GM21367 (cell line): Measurements from ENCODE around the gene EXOC6.

Experiments
- ATAC-seq: cut with Tn5 transposase; IDR thresholded peaks from one replicate; pipeline ENCODE4 v1.9.1; 2021; ENCODE audit not compliant: unreplicated experiment

The EXOC6 gene

DNA sequence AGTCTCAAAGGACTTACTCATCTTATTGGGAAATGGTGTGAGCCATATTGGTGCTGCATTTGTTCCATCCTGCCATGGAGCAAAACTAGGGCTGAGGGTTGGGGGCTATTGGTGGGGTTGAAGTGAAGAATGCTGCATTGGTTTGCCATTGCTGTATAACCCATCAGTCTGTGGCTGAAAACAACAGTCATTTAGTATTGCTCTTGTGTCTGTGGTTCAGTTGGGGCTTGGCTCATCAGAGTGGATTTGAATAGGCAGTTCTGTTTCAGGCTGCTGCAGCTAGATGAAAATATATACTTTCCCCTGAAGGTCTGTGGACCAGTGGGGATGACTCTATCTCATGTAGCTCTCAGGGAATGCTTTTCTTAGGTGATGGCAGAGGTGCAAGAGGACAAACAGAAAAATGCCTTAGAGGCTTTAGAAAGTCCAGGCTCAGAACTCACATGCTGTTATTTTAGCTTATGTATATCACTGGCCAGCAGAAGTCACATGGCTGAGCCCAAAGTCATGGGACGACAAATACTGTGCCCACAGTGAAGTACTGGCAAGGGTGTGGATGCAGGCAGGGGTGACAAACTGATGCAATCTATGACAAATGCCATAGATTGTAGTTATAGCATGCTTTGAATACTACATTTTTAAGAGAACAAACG is 15.2 kb upstream of the EXOC6 start:
- ATAC-seq: no peak

GRCh38 chr10:92834331-92834730 is 14.0 kb upstream of the EXOC6 start:
- ATAC-seq: no peak

DNA sequence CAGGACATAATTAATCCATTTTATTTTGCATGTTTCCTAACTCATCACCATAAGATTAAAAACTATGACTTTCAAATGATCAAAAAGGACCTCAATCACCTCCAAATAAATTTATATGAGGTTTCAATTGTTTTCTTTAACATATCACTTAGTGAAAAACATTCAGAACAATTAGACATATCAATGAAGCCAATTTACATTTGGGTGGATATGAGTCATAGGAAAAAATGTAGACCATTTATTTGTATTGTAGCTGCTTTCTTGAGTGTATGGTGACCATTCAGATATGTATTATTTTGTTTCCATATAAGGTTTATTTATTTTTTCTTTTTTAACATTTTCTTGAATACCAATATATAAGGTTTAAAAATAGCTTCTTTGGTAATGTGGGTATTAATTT is 13.3 kb upstream of the EXOC6 start:
- no peak for ATAC-seq

DNA sequence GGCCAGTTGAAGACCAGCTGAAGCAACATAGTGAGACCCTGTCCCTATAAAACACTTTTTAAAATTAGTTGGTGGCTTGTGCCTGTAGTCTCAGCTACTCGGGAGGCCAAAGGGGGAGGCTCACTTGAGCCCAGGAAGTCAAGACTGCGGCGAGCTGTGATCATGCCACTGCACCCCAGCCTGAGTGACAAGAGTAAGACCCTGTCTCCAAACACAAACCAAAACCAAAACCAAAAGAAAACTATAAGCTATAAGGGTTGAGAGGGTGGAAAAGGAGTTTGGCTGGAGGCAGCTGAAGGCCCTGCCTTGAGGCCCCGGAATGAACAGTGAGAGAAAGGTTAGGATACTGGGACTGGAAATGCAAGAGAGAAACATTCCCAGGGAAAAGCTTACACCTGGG is 10.9 kb upstream of the EXOC6 start:
- no peak for ATAC-seq

GRCh38 chr10:92839191-92840085 is 8.9 kb upstream of the EXOC6 start:
- no peak for ATAC-seq

DNA sequence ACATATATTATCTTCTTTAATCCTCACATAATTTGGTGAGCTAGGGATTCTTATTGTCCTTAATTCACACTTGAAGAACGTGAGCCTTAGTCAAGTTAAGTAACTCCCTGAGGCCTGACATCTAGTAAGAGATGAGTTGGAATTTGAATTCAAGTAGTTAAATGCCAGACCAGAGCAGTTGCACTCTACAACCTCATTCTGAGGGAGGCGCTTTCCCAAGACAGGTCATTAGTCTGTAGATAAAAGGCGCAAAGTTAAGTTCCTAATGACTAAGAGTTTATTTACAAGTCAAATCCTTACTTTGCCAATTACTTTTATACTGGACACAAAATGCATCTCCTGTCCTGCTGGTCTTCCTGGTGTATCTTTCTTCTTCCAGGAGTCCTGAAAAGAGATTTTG is 3.6 kb upstream of the EXOC6 start:
- ATAC-seq: no peak

DNA sequence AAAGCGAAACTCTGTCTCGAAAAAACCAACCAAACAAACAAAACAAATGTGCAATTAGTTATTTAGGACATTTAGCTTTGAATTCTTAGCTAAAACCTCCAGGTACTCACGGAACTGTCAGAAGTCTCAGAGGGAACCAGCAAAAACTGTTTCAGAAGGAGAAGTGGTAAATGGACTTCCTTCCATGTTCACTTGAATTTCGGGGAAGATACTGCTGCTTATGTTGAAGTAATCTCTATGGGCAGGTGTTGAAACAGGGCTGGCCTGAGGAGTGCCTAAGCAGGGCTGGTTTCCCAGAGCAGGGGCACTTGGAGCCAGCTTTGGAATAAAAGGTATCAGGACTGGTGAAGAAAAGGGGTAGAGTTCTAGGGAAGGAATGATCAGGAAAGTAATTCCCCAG is 2.4 kb upstream of the EXOC6 start:
- no peak for ATAC-seq

DNA sequence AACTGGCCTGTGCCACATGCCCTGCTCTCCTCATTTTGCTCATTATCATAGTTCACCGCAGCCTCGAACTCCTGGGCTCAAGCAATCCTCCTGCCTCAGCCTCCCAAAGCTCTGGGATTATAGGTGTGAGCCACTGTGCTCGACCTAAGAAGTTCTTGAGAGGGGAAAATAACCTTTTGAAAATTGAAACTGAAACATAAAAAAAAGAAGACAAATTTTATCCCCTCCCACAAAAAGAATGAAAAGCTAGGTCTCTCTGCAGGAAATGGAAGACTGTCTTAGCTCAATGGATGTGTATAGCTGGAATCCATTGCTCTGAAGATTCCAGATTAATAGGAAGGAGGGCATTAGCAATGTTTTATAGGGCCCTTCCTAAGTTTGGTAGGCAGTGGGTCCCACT is 2.0 kb upstream of the EXOC6 start:
- ATAC-seq: no peak

DNA sequence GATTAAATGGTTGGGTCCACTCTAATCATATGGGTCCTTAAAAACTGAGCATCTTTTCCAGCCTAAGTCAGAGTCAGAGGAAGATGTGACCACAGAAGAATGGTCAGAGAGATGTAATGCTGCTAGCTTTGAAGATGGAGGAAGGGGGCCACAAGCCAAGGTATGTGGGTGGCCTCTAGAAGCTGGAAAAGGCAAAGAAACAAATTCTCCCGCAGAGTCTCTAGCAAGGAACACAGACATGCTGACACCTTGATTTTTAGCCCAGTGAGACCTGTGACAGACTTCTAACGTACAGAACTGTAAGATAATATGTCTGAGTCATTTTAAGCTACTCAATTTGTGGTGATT is 1.5 kb upstream of the EXOC6 start:
- no peak for ATAC-seq

DNA sequence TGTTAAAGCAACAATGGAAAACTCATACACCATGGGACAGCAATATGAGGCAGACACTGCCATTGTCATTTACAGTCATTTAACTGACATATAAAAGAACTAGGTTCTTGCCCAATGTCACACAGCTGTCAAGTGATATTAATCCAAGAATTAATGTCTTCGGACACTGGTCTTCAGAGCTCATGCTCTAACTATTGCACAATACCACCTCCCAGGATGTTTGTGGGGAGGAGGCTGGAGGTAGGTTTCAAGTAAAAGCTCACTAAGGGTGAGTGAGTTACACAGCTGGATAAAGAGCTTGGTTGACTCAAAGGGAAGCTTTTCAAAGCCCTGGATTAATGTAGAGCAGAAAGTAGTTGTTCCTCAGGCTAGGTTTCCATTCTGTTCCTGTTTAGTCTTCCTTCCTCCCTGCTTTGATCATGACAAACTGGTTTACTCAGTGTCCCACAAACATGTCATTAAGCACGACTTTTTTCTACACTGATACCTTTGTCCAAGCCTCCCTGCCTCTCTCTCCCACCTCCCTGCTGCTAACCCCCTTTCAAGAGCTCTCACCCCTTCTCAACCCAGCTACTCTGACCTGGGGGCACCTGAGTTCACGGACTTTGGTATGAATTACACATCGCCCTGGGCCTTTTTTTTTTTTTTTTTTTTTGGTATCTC is 987 bp upstream of the EXOC6 start:
- ATAC-seq: no peak

DNA sequence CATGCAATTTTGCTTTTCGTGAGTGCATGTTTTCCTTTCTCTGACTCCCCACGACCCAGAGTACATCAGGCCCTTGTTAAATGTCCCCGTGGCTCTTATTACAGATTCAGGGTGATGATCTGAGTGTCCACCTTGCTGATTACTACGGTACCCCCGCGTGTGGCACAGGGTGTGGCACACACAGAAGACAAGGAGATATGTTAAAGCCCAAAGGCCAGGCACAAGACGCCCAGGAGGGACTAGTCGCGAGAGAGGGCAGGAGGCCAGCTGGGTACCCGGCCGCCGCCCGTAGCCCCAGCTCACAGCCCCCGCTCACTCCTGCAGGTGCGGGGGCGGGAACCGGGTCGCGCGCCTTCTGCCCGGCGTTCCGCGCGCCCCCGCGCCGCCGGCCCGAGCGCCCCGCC is 281 bp upstream of the EXOC6 start:
- ATAC-seq: no peak

DNA sequence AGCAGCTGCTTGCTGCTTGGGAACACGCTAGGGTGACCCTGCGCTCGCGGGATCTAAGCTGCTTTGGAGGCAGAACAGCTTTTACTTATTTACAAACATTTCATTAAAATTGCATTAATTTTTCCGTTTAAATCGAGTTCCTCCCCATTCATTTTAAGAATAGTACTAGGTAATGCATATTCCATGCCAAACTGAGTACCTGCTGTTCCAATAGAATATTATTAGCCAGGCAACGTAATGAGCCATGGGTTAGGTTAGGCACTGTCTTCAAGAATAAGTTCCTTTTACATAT is 860 bp downstream of the EXOC6 start:
- ATAC-seq: no peak

- ATAC-seq: no peak
These were observed 1.3 kb downstream of the EXOC6 start for GRCh38 chr10:92849576-92850090.

GRCh38 chr10:92850185-92850584 is 1.9 kb downstream of the EXOC6 start:
- no peak for ATAC-seq

GRCh38 chr10:92851003-92851402 is 2.7 kb downstream of the EXOC6 start:
- ATAC-seq: no peak

DNA sequence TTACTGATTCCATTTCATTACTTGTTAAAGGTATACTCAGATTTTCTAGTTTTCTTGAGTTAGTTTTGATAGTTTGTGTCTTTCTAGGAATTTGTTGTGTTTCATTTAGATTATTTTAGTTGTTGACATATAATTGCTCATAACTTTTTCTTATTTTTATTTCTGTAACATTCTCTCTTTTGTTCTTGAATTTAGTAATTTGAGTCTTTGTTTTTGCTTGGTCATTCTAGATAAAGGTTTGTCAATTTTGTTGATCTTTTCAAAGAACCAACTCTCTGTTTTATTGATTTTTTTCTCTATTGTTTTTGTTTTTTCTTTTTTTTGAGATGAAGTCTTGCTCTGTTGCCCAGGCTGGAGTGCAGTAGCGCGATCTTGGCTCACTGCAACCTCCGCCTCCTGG is 7.2 kb downstream of the EXOC6 start:
- no peak for ATAC-seq

DNA sequence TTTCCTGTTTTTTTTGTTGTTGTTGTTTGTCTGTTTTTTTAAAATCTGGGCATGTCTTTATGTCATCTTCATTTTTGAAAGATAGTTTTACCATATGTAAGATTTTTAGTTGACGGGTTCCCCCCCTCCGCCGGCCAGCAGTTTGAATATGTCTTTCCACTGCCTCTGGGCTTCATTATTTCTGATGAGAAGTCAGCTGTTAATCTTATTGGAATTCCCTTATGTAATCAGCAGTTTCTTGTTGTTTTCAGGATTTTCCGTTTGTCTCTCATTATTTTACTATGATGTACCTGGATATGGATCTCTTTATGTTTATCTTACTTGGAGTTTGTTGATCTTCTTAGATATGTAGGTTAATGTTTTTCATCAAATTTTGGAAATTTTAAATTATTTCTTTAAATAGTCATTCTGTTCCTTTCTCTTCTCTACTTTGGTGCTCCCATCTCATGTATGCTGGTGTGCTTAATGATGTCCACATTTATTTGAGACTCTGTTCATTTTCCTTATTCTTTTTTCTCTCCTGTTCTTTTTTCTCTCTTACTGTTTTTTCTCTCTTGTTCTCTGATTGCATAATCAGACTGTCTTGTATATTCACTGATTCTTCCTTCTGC is 9.7 kb downstream of the EXOC6 start:
- ATAC-seq: no peak

DNA sequence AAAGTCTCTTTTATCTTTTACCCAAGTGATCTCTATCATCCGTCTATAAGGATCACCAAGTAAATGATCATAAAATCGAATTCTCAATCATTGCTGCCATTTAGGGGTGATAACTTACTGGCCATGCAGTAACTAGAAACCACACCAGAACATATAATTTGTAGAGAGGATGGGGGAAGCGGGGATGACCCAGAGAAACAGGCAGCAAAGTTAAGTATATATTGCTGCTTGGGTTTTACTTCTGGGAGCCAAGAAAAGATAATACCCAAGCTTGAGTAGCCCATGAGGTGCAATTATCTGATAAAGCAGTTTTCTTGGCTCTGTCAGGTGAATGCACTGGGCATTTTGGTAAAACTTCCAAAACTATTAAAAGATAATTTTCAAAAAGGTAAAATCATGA is 18.9 kb downstream of the EXOC6 start:
- no peak for ATAC-seq

- no peak for ATAC-seq
These were observed 19.7 kb downstream of the EXOC6 start for GRCh38 chr10:92868036-92868435.

GRCh38 chr10:92868557-92868956 is 20.2 kb downstream of the EXOC6 start:
- no peak for ATAC-seq

DNA sequence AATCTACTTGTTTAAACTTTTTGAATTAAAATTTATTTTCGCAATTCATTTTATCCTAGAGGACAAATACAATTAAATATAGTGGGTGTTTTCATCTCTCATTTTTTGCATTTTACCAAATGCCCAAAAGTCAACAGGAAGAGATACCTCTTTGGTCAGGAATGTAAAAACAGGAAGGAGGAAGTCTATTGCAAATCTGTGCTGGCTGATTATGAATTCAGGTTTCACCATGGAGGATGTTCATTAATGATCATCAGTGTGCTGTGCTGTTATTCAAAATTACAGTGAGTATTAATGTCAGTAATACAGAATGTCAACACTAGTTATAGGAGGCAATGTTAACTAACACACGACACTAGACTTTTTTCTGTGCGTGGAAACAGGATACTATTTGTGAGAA is 24.7 kb downstream of the EXOC6 start:
- ATAC-seq: no peak
